ENCODE data around the gene OARD1.
"Not testable (repeated sequence)": the region's sequence is repeated elsewhere in the genome, so short reads cannot be mapped to it uniquely, and the experiment has no call there.

OARD1 gene

GRCh38 chr6:41071923-41072835 lies at the start of gene OARD1:
Gene OARD1, minus strand, starts transcription at chr6:41072356. Its CDS starts 722 bp downstream, at chr6:41071634.
- peak; percentile 97 for DNase-seq

GRCh38 chr6:41120058-41120457 lies 47.9 kb upstream of the OARD1 start:
- DNase-seq, result no peak

GRCh38 chr6:41119508-41119907 lies 47.4 kb upstream of the OARD1 start:
- no peak for DNase-seq

- not testable (repeated sequence) for DNase-seq
Observed at GRCh38 chr6:41115027-41115426, 42.9 kb upstream of the OARD1 start.

- no peak for DNase-seq
Observed at GRCh38 chr6:41111017-41111416, 38.9 kb upstream of the OARD1 start.

GRCh38 chr6:41103847-41104246 lies 31.7 kb upstream of the OARD1 start:
- DNase-seq, result no peak

- DNase-seq, result no peak
Observed at GRCh38 chr6:41100871-41101287, 28.7 kb upstream of the OARD1 start.

- DNase-seq, result no peak
Observed at GRCh38 chr6:41098366-41098765, 26.2 kb upstream of the OARD1 start.

GRCh38 chr6:41097467-41098090 lies 25.4 kb upstream of the OARD1 start:
- DNase-seq, result no peak

GRCh38 chr6:41093729-41094128 lies 21.6 kb upstream of the OARD1 start:
- DNase-seq, result no peak

GRCh38 chr6:41092421-41093140 lies 20.4 kb upstream of the OARD1 start:
- no peak for DNase-seq

- no peak for DNase-seq
Observed at GRCh38 chr6:41090841-41091761, 18.9 kb upstream of the OARD1 start.

- DNase-seq, result no peak
Observed at GRCh38 chr6:41088451-41088850, 16.3 kb upstream of the OARD1 start.

GRCh38 chr6:41085182-41085581 lies 13.0 kb upstream of the OARD1 start:
- no peak for DNase-seq

- no peak for DNase-seq
Observed at GRCh38 chr6:41083072-41083471, 10.9 kb upstream of the OARD1 start.

GRCh38 chr6:41080621-41081020 lies 8.5 kb upstream of the OARD1 start:
- DNase-seq, result no peak

- no peak for DNase-seq
Observed at GRCh38 chr6:41079080-41079479, 6.9 kb upstream of the OARD1 start.

GRCh38 chr6:41078101-41078500 lies 5.9 kb upstream of the OARD1 start:
- no peak for DNase-seq

GRCh38 chr6:41077536-41077935 lies 5.4 kb upstream of the OARD1 start:
- DNase-seq, result no peak

GRCh38 chr6:41075651-41076626 lies 3.8 kb upstream of the OARD1 start:
- no peak for DNase-seq
